OCI-LY3 (cell line): Measurements from ENCODE around the gene TTC22.
A peak's percentile ranks its signal among the peaks of the same experiment; 100 is the strongest.

Experiments
- H2AFZ ChIP-seq: fragments of 200-600, 300-600 bp; shearing (Covaris generic); 2 replicates; pipeline ENCODE4 v1.6.0; 2014; ENCODE audit warnings: antibody characterized with exemption, low read depth, low read length
- H3K27ac ChIP-seq: fragments of 200-600, 300-600 bp; sonication (generic); 2 replicates; pipeline ENCODE4 v1.5.1; 2014; ENCODE audit warnings: mild to moderate bottlenecking, low read length, moderate library complexity, mixed read lengths
- H3K27me3 ChIP-seq: fragments of 200-600, 300-600 bp; sonication (generic); 2 replicates; pipeline ENCODE4 v1.6.1; 2014; ENCODE audit warnings: low read depth, low read length, mixed read lengths
- H3K36me3 ChIP-seq: fragments of 200-600, 300-600 bp; sonication (generic); replicated peaks from 2 replicates; pipeline ENCODE3; 2014; ENCODE audit warnings: low read depth, low read length, mixed read lengths
- H3K4me1 ChIP-seq: fragments of 300-600, 200-600 bp; sonication (generic); 2 replicates; pipeline ENCODE4 v1.6.1; 2014; ENCODE audit warnings: low read length, mixed read lengths
- H3K4me2 ChIP-seq: fragments of 200-600, 300-600 bp; sonication (generic); 2 replicates; pipeline ENCODE4 v1.6.1; 2014; ENCODE audit warnings: low read length, mixed read lengths
- H3K4me3 ChIP-seq: fragments of 300-600, 200-600 bp; sonication (generic); 2 replicates; pipeline ENCODE4 v1.5.1; 2014; ENCODE audit warnings: antibody characterized with exemption, mild to moderate bottlenecking, low read length, moderate library complexity
- H3K79me2 ChIP-seq: fragments of 300-600, 200-600 bp; shearing (Covaris generic); 2 replicates; pipeline ENCODE4 v1.6.1; 2014; ENCODE audit warnings: mild to moderate bottlenecking, low read length, mixed read lengths
- H3K9ac ChIP-seq: fragments of 300-600, 200-600 bp; shearing (Covaris generic); 2 replicates; pipeline ENCODE4 v1.6.0; 2014; ENCODE audit warnings: mild to moderate bottlenecking, low read length, moderate library complexity
- H3K9me3 ChIP-seq: fragments of 200-600, 300-600 bp; shearing (Covaris generic); 2 replicates; pipeline ENCODE4 v1.6.1; 2014; ENCODE audit warnings: low read length, mixed read lengths; ENCODE audit not compliant: insufficient read depth
- H4K20me1 ChIP-seq: fragments of 200-600, 300-600 bp; sonication (generic); 2 replicates; pipeline ENCODE4 v1.6.1; 2016; ENCODE audit warnings: low read length, mixed read lengths; ENCODE audit not compliant: insufficient read depth
- EZH2phosphoT487 ChIP-seq: fragments of 200-600 bp; shearing (Covaris generic); IDR thresholded peaks from 2 replicates; pipeline ENCODE4 v1.6.1; 2018; ENCODE audit warnings: antibody characterized with exemption, mixed run types, low read depth
- TF ChIP-seq, protein P1 (sequence below): fragments of 200-600, 300-600 bp; sonication (generic); IDR thresholded peaks from 2 replicates; pipeline ENCODE4 v1.5.1; 2014; ENCODE audit warnings: antibody characterized with exemption, low read length, low read depth

The TTC22 gene

DNA sequence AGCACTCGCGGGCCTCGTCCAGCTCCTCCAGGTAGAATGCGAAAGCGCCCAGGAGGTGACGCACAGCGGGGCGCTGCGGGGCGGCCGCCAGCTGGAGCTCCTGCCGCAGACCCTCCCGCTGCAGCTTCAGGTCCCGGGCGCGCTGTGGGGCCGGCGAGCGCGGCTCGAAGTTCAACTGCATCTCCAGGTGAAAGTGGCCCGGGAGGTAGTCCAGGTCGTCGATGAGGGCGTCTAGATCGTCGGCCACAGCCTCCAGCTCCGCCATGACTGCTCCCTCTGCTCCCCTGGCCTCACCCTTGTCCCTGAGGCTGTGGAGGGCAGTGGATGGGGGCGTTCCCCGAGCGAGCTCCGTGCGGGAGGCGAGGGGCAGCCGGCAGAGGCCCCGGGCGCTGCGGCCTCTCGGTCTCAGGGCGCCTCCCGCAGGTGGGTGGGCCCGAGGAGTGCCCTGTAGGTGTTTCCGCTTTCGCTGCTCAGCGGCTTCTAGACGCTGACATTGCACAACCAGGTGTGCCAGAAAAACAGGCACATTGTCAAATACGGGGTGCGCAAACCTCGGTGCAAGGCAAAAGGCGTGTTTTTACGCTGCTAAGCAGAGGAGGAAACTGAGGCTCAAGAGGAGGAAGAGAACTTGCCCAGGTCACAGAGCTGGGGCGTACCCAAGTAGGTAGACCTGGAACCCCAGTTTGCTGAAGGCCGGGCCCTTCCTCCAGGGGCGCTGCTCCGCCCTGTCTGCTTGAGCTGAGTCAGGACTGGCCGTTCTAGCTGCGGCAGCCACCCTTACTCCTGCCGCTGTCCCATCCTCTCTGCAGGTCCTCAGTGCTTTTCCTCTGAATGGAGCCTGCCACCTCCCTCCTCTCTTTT is at the start of gene TTC22:
Gene TTC22, minus strand, starts transcription at position 425 of the 861 bp plus-strand sequence. Its CDS starts 160 bp downstream, at position 265.
- H3K4me3 ChIP-seq = peak within 1 kb of the TSS; percentile 76
- H3K27me3 ChIP-seq = no peaks in the 10 kb centered on the region
- H2AFZ ChIP-seq = peak within 1 kb of the TSS; percentile 79
- peak within 1 kb of the TSS; percentile 37; the same call in 1 of the 2 replicates for H3K9ac ChIP-seq
- H3K9me3 ChIP-seq = no peaks in the 10 kb centered on the region
- TF ChIP-seq, protein P1, sequence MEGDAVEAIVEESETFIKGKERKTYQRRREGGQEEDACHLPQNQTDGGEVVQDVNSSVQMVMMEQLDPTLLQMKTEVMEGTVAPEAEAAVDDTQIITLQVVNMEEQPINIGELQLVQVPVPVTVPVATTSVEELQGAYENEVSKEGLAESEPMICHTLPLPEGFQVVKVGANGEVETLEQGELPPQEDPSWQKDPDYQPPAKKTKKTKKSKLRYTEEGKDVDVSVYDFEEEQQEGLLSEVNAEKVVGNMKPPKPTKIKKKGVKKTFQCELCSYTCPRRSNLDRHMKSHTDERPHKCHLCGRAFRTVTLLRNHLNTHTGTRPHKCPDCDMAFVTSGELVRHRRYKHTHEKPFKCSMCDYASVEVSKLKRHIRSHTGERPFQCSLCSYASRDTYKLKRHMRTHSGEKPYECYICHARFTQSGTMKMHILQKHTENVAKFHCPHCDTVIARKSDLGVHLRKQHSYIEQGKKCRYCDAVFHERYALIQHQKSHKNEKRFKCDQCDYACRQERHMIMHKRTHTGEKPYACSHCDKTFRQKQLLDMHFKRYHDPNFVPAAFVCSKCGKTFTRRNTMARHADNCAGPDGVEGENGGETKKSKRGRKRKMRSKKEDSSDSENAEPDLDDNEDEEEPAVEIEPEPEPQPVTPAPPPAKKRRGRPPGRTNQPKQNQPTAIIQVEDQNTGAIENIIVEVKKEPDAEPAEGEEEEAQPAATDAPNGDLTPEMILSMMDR = peak; percentile 45
- no peak for TF ChIP-seq EZH2phosphoT487
- no peak within 1 kb of the TSS for H3K27ac ChIP-seq
- H3K36me3 ChIP-seq = no peaks in the 10 kb centered on the region
- H3K4me2 ChIP-seq = peak within 1 kb of the TSS; percentile 73
- peaks cover 13% of the 10 kb centered on the region for H3K4me1 ChIP-seq
- no peaks in the 10 kb centered on the region for H3K79me2 ChIP-seq
- no peaks in the 10 kb centered on the region for H4K20me1 ChIP-seq

DNA sequence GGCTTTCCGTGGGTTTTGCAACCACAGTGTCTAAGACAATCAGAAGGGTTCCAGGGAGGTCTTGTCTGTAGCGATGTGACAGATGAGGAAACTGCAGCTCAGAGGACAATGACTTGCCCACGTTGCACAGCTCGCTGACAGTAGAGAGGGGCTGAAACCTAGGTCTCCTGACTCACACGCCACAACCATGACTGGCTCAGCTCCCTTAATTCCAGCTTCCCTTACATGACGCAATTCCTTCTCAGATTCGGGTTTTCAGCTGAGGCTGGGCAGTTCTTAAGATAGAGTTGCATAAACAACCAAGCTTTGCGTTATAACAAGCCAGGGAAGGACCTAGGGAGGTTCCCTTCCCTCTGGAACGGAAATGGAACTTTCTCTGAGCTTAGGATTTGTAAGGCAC is 49.6 kb upstream of the TTC22 start:
- Histone ChIP-seq H3K4me1 (no peaks in the 10 kb centered on the region), H4K20me1 (no peaks in the 10 kb centered on the region), H3K36me3 (peaks cover 28% of the 10 kb centered on the region), H3K4me2 (no peak overlapping the region), H3K9me3 (no peaks in the 10 kb centered on the region), H3K9ac (no peak overlapping the region), H3K27ac (no peak overlapping the region), H2AFZ (no peak overlapping the region), H3K79me2 (no peaks in the 10 kb centered on the region), H3K27me3 (no peaks in the 10 kb centered on the region), H3K4me3 (no peak overlapping the region)
- no peak for TF ChIP-seq EZH2phosphoT487
- TF ChIP-seq, protein P1 = no peak

DNA sequence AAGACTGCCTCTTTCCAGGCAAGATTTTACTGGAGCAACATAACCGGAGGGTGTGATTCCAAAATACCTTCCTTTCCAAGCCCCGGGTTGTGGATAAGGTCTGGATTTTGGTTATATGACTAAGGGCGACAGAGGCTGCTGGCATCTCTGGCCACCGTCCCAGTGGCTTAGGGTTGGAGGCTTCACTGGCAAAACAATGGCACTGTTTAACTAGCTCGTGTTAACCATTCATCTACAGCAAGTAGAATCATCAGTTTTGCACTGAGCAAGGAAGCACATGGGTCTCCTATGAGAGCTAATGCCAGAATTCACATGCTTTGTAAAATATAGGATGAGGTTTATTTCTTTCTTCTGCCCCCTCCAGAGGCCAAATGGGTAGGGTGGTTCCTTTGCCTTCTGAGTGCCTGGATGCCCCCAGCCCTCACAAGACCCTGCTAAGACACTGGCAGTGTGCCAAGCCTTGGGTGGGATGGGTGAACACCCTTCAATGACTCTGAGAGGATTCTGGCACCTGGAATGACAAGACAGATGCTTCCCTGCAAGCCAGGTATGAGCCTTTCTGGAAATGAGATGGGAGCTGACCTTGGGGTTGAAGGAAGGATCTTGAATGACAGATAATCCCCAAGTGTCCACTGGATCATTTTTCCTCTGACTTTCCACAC is 49.1 kb upstream of the TTC22 start:
- no peaks in the 10 kb centered on the region for H4K20me1 ChIP-seq
- no peaks in the 10 kb centered on the region for H3K27me3 ChIP-seq
- no peaks in the 10 kb centered on the region for H3K9me3 ChIP-seq
- no peaks in the 10 kb centered on the region for H3K79me2 ChIP-seq
- H3K27ac ChIP-seq = no peak overlapping the region
- H3K9ac ChIP-seq = no peak overlapping the region
- peaks cover 28% of the 10 kb centered on the region for H3K36me3 ChIP-seq
- no peak overlapping the region for H3K4me3 ChIP-seq
- TF ChIP-seq, protein P1 = no peak
- TF ChIP-seq EZH2phosphoT487 = no peak
- no peak overlapping the region for H3K4me2 ChIP-seq
- H2AFZ ChIP-seq = no peak overlapping the region
- H3K4me1 ChIP-seq = no peaks in the 10 kb centered on the region
